OCI-M2 (cell line): Measurements from ENCODE around the gene ZEB2.

ENCODE experiments used
- DNase-seq: peaks from one replicate; lab custom pipeline; 2025; ENCODE audit not compliant: unreplicated experiment; lab: John Stamatoyannopoulos, UW

ZEB2 gene

GRCh38 chr2:144496092-144496976 lies 23.6 kb downstream of the ZEB2 start:
- no peak for DNase-seq

DNA sequence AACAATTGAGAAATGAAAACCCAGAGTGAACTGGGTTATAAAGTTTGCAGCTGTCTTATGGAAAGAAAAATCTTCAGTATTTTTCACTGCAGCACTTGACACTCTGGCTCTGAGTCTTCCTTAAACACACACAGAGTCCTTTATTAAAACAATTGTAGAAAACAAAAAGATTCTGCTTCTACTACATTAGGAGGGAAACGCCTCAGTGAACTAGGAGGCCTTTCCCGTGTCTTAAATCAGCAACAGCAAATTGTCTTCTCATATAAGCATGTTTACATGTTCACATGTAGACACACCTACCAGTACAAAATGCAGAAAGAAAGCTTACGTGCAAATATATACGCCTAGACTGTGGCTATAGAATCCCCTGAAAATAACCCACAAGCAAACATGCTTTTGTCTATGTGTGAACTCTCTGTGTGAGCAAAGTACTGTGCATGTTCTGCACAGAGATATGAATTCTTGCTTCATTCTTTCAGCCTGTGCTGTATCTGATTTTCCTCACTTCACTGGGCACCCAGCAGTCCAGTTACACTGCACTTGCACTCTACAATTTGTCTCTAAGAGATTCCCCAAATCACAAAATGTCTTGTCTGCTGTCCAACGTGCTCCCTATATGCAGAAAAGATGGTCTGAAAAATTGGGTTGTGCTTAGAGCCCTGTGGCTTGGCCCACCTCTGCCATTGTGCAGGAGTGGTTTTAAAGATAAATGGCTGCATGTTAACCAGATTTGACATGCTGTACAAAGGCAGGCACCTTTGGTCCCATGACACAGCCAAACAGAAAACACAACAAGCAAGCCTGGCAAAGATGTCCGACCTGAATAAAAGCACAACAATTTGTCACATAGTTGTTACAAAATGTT lies 24.5 kb downstream of the ZEB2 start:
- no peak for DNase-seq

DNA sequence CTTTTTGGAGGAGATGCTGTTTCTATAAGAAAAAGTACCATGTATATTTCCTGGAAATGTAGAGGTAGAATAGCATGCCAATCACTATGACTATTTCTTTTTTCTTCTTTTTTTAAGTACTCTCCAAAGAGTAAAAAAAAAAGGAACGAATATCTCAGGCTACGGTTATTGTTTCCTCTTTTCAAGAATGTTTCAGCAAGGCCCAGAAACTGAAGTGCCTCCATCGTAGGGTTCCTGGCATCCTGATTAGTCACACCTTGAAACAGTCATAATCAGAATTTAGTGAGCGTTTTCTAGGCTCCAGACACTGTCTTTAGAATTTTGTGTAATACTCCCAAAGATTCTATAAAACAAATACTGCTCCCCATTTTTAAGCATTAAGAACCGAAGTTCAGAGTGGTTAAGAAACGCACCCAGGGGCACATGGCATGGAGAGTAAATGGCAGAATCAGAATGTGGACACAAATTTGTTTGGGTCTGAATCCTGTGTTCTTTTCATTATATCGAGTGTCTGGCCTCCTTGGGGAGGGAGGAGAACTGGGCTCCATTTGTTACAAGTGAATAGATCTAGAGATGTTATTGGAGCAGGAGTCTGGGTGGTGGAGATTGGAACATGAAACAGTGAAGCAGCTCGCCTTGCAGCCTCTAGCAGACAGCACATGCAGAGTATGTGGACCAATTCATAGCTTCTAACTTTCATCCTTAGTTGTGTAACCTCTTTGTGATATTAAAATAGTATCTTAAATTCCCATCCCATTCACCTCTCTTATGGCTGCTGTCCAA lies 26.7 kb downstream of the ZEB2 start:
- DNase-seq = no peak

GRCh38 chr2:144490857-144491256 lies 29.1 kb downstream of the ZEB2 start:
- no peak for DNase-seq

GRCh38 chr2:144490017-144490416 lies 29.9 kb downstream of the ZEB2 start:
- DNase-seq = no peak

DNA sequence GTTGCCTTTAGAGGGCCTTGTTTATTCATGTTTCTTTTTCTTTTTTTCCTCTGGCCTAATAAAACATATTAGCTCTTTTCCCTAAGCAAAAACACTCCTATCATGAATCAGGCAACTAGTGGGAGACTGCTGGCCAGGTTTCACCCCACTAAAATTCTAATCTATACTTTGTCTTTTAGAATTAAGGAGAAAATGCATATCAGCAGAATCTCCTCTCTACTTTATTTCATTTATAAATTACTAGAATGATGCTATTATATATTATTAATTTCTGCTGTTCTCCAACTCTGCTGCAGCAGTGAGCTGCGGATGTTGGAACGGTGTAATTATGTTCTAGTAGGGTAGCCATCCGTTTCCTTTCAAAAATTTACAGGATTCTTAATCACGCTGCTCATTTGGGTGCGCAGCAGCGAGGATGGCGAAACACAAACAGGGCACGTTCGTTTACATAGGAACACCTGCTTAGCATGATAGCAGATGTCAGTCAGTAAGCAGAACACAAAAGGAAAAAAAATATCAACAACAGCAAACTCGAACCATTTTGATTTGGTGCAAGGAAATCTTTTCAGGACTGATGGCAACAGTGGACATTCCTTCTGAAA lies 30.5 kb downstream of the ZEB2 start:
- no peak for DNase-seq

DNA sequence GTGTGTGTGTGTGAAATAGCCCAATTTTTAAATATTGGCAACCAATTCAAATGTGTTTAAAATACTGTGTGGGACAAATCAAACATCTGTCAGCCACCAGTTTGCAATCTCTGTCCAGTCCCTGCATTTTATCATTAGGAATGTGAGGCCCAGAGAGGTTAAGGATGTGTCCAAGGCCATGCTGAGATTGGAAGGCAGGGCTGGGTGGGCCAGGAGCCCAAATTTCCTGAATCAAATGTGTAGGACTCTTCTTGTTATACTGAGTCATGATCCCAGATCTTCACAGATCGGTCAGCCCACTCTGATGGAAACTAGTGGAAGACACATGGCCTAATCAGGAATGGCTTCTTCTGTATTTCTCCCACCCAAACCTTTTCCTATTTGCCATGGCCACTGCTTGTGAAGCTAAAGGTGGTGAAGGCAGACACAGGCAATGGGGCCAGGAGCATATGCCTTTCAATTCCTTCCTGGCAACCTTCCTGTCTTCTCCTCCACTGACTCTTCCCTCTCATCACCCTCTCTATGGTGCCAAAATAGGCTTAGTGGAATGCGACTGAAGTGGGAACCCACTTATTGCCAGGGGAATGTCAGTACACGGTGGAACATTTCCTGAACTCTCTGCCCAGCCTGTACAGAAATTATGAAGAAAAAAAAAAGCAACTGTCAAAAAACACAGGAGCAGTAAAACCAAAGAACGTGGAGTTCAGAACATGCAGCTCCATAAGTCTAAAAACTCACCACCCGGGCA lies 35.5 kb downstream of the ZEB2 start:
- DNase-seq = no peak

DNA sequence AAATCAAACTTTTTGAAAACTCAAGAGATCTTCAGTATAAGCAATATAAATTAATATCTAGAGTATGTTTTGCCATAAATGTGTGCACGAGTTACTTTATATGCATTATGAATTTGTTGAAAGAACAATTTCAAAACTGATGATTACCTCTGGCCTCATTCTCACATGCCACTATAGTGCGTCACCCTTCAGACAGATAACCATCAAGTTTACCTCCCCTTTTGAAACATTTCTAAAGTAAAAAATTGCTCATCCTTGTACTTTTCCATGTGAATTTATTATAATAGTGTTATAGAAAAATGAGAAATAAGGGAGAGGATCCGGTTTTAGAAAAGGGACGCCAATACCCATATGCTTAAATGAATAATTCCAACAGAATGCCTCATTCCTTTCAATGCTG lies 38.3 kb downstream of the ZEB2 start:
- DNase-seq = no peak

DNA sequence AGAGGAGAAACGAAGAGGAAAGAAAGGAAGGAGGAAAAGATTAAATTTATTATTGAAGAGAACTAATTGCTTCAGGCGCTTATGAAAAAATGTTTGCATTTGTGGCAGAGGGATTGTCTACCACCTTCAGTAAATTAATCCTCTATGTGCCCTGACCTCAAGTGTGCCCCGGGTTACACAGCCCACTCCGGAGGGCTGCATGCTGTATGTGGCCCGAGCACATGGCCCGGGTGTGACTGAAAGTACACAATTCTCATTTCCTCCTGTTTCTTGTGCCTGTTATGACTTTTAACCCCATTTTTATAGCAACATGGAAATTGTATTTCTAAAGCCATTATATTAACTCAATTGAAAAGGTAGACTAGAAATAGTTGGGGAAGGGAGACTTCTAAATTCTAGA lies 38.8 kb downstream of the ZEB2 start:
- DNase-seq = no peak

- no peak for DNase-seq
Observed at GRCh38 chr2:144480285-144480684, 39.6 kb downstream of the ZEB2 start.

DNA sequence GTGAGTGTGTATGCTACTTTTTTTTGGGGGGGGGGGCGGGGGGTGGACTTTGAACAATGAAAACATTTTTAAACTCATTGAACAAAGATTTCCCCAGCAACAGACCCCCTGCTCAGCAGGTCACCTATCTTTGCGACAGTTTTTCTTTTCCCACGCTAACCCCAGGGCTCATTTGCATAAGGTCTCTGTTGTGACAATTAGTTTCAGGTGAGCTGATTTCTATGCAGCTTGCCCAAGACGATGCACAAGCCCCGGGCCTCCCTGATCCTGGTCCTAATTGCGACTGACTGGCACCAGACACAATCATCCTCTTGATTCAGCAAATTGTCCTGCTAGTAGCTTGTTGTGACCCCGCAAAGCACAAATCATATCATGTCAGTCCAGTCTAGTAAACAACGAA lies 40.3 kb downstream of the ZEB2 start:
- no peak for DNase-seq

DNA sequence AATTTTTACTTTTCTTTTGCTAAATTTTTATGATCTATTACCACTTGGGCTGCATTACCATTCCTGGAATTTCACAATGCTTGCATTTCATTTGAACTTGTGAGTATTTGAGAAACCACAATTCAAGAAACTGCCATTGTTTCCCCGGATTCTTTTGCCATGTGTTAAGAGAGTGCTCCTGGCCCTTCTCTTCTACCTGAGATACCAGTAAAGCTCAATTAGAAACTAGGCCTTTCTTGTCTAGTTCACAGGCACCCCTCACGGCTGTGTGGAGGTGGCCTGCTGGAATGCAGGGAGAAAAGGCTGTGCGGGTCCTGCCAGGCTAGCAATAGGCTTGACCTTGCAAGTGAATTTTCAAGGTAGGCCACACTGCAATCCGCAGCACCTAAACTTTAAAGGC lies 40.8 kb downstream of the ZEB2 start:
- DNase-seq = no peak

- DNase-seq = no peak
Observed at GRCh38 chr2:144477957-144478311, 42.0 kb downstream of the ZEB2 start.

- no peak for DNase-seq
Observed at GRCh38 chr2:144477281-144477956, 42.5 kb downstream of the ZEB2 start.

DNA sequence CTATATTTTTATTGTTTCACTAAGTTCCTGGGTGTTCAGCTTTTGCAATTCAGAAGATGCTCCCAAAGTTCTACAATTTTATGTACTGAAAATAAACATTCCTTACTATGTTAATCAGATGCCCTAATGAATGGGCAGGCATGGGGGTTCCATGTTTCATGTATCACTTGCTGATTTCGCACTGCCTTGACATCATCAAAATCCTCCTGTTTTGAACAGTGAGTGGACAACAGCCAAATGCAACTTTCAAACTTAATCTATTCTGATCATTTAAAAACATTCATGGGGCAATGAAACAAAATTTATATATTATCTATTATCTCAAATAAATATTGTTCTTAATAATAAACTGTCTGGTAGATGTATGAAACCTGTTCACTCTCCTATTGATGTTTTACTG lies 43.2 kb downstream of the ZEB2 start:
- DNase-seq = no peak

DNA sequence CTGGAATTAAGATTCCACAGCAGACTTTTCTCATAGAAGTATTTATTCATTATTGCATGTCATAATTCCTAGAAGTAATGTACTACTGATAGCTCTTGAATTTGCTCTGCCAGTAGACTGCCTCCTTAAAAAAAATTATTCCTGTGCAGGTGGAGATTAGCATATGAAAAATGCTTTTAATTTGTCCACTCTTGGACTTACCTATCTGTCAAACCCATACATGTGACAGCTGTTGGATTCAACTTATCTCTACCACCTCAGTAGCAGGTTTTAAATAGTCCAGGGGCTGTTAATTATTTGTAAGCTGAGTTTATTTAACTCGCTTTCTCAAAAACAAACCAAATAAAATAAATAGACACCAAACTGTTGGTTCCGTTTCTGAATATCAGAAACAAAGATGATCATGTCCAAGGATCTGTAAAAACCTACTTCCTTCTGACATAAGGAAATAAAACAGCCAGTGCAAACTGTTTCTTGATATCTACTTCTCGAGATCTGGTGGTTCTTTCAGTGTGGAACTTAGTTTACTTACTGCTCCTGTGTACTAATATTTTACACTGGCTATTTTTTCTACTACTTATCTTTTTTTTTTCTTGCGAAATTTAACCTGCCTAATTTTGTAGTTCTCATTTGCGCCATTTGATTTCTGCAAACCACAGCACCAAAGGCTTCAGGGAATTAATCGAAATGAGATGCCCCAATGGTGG lies 44.2 kb downstream of the ZEB2 start:
- no peak for DNase-seq

- DNase-seq = no peak
Observed at GRCh38 chr2:144475044-144475443, 44.9 kb downstream of the ZEB2 start.

- DNase-seq = no peak
Observed at GRCh38 chr2:144474017-144474416, 45.9 kb downstream of the ZEB2 start.

DNA sequence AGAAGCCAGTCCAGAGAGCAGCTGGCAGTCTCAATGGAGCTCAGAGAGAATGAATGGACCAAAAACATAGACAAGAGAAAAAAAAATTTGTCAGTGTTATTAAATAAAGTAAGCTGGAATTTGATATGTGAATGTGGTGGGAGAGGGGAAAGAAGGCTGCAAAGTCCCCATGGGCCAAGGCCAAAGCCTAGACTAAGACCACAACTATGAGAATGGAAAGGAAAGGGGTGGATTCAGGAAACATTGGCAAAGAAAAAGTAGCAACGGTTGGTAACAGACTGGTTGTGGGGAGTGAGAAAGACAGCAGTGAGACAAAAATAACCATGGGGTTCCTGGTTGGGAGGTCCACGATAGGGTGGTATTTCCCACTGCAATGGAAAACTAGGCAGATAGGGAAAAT lies 47.0 kb downstream of the ZEB2 start:
- no peak for DNase-seq
